Measurements from ENCODE around the gene ASAP3. TPM values are rescaled to one million over a fixed set of nuclear protein-coding genes. Genes with fewer than 3 reads are reported as not detected.

The ASAP3 gene
- 36.4 TPM for total RNA-seq (ENCODE audit: unreplicated experiment)
- long read RNA-seq, full-length matches to known transcripts: 1 of 5 reads
- long read RNA-seq, partial matches to known transcripts: 1 of 5 reads
- long read RNA-seq, other reads (novel, unspliced or antisense): 3 of 5 reads

DNA sequence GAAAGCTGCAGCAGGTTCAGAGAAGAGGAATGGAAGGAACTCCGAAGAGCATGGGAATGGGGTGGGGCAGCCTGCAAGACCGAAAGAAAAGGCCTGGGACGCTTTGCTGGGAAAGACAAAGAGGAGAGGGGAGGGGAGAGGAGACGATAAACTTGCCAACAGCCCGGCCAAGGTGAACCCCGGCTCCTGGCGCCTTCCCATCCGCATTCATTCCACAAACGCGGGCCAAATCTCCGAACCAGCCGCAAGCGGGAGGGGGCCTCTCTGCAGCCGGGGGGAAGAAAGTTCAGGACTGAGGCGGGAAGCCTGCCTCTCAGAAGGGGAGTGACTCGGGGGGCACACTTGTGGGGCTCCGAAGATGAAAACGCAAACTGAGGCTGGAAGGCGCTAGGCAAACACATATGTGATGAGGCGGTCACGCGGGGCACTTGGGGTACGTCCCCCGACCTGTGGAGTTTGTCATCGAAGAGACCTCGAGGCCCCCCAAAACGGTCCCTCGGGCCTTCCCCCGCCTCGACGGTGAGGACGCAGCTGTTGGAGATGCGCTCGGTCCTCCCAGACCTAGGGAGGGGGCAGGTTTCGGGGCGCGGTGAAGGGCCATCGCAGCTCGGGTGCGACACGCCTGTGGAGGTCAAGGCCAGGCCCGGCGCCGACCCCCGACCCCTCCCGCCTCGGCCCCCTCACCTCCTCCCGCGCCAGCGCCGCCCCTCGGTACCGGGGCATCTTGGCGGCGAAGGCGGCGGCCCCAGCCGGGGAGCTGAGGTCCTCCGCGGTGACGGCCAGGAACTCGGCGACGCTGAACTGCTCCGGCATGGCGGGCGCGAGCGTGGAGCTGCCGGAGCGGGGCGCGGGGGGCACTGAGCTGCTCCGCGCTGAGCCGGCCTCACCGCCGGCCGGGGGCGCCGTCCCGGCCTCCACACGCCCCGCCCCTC, at the start of gene ASAP3:
TSS of gene ASAP3 (minus strand) at position 859 of the 932 bp plus-strand sequence. CDS start at position 813, 46 bp downstream.
- Mint-ChIP-seq H3K4me1 (ENCODE audit: unreplicated experiment) (peaks cover 12% of the 10 kb centered on the region), H3K27me3 (ENCODE audit: unreplicated experiment) (peaks cover 5% of the 10 kb centered on the region), H3K4me3 (ENCODE audit: unreplicated experiment) (peak within 1 kb of the TSS; percentile 91), H3K9me3 (ENCODE audit: unreplicated experiment) (no peaks in the 10 kb centered on the region), H3K27ac (ENCODE audit: unreplicated experiment) (peak within 1 kb of the TSS; percentile 86), H3K36me3 (ENCODE audit: low read depth, unreplicated experiment) (no peaks in the 10 kb centered on the region)
- peak; percentile 38 for DNase-seq (ENCODE audit: low spot score)
- TF ChIP-seq, protein P1, sequence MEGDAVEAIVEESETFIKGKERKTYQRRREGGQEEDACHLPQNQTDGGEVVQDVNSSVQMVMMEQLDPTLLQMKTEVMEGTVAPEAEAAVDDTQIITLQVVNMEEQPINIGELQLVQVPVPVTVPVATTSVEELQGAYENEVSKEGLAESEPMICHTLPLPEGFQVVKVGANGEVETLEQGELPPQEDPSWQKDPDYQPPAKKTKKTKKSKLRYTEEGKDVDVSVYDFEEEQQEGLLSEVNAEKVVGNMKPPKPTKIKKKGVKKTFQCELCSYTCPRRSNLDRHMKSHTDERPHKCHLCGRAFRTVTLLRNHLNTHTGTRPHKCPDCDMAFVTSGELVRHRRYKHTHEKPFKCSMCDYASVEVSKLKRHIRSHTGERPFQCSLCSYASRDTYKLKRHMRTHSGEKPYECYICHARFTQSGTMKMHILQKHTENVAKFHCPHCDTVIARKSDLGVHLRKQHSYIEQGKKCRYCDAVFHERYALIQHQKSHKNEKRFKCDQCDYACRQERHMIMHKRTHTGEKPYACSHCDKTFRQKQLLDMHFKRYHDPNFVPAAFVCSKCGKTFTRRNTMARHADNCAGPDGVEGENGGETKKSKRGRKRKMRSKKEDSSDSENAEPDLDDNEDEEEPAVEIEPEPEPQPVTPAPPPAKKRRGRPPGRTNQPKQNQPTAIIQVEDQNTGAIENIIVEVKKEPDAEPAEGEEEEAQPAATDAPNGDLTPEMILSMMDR (IDR thresholded peaks at IDR 0.05; ENCODE audit: unreplicated experiment): peak; percentile 7

DNA sequence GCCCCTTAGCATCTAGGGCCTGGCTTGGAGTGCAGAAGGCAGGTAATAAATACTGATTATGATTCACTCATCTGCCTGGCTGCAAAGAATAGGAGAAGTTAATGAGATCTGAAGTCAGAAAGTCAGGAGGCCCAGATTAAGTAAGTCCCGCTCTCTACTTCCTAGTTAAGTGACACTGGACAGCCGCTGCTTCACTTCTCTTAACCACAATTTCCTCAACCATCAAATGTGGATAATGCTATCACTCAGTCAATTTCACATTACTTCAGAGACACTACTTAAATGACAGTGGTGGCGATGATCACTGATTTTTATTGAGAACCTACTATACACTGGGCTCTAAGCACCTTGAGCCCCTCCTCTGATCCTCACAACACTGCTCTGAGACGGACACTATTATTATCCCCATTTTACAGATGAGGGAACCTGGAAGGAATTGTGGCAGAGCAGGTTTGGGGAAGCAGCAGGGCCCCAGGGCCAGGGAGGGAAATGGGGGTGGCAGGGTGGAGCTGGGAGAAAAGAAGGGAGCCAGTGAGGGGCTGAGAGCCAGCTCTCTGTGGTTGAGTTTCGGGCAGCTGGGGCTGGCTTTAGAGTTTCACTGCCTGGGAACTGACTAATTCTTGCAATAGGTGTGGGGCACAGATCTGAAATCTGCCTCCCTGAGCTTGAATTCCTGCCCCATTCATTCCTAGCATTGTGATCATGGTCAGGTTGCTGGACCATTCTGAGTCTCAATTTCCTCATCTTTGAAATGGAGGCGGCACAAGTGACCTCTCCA, 49.5 kb upstream of the ASAP3 start:
- H3K4me1 Mint-ChIP-seq (ENCODE audit: unreplicated experiment): no peaks in the 10 kb centered on the region
- no peaks in the 10 kb centered on the region for H3K9me3 Mint-ChIP-seq (ENCODE audit: unreplicated experiment)
- no peak overlapping the region for H3K27ac Mint-ChIP-seq (ENCODE audit: unreplicated experiment)
- no peak for DNase-seq (ENCODE audit: low spot score)
- peaks cover 3% of the 10 kb centered on the region for H3K27me3 Mint-ChIP-seq (ENCODE audit: unreplicated experiment)
- no peaks in the 10 kb centered on the region for H3K36me3 Mint-ChIP-seq (ENCODE audit: low read depth, unreplicated experiment)
- no peak overlapping the region for H3K4me3 Mint-ChIP-seq (ENCODE audit: unreplicated experiment)
- TF ChIP-seq, protein P1 (IDR thresholded peaks at IDR 0.05; ENCODE audit: unreplicated experiment): no peak

DNA sequence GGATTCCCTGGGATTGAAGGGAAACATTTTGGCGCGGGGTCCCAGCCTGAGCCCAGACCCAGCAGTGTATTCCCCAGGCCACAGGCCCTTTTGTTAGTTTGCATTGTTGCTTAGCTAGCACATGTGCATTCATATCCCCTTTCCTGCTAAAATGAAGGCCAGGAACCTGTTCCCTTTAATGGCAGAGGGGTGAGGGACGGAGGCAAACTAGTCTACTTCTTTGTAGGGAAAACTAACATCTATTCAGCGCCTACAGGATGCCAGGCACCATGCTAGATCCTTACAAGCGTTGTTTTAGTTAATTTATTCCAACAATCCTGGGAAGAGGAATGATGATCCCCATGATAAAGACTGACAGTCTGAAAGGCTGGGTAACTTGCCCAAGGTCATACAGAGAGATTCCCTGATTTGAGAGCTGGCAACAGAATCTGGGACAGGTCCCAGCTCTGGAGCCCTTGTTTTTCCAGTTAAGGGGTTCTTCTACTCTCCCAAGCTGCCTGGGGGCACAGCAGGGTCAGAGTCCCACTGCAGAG, 47.6 kb upstream of the ASAP3 start:
- H3K36me3 Mint-ChIP-seq (ENCODE audit: low read depth, unreplicated experiment): no peaks in the 10 kb centered on the region
- no peak overlapping the region for H3K4me3 Mint-ChIP-seq (ENCODE audit: unreplicated experiment)
- TF ChIP-seq, protein P1 (IDR thresholded peaks at IDR 0.05; ENCODE audit: unreplicated experiment): no peak
- H3K27me3 Mint-ChIP-seq (ENCODE audit: unreplicated experiment): peaks cover 3% of the 10 kb centered on the region
- DNase-seq (ENCODE audit: low spot score): no peak
- H3K27ac Mint-ChIP-seq (ENCODE audit: unreplicated experiment): no peak overlapping the region
- no peaks in the 10 kb centered on the region for H3K9me3 Mint-ChIP-seq (ENCODE audit: unreplicated experiment)
- H3K4me1 Mint-ChIP-seq (ENCODE audit: unreplicated experiment): no peaks in the 10 kb centered on the region

DNA sequence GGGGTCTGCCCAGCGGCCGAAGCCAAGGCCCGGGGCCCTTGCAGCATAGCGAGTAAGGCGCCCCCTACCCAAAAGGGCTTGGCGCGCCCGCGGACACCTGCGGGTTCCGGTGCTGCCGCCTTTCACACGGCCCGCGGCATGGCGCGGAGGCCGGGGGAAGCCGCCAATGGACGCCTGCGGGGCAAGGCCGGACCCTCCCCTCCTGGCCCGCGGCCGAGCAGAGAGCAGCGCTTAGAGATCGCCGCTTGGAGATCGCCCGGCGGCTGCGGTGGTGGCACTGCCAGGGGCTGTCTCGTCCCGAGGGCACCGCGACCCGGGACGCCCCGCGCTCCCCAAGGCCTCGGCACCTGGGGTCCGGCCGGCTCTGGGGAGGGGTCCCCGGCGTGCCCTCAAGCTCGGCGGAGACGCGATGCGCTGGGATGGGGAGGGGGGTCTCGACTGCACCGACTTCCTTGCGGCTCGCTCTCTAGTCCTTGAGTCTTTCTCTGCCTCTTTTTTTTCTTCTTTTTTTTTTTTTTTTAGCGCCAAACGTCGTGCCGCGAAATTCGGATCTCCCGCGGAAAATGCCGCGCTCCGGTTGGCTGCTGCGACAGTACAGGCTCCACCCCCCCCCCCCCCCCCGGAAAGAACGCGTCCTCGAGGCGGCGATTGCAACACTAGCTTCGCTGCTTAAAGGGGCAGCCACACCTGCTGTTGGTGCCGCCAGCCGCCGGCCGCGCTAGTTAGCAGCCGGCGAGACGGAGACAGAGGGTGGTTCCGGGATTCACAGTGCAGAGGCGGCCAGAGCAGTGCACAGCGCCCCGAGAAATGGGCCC, 47.0 kb upstream of the ASAP3 start, which contains the start of gene E2F2:
TSS of gene E2F2 (minus strand) at position 487 of the 815 bp plus-strand sequence. CDS start at position 47, 440 bp downstream.
- H3K27me3 Mint-ChIP-seq (ENCODE audit: unreplicated experiment): peaks cover 6% of the 10 kb centered on the region

More for the DNA sequence above, 47.0 kb upstream of the ASAP3 start, which contains the start of gene E2F2:
- no peaks in the 10 kb centered on the region for H3K9me3 Mint-ChIP-seq (ENCODE audit: unreplicated experiment)
- TF ChIP-seq, protein P1 (IDR thresholded peaks at IDR 0.05; ENCODE audit: unreplicated experiment): no peak
- H3K27ac Mint-ChIP-seq (ENCODE audit: unreplicated experiment): no peak within 1 kb of the TSS
- H3K36me3 Mint-ChIP-seq (ENCODE audit: low read depth, unreplicated experiment): no peaks in the 10 kb centered on the region
- DNase-seq (ENCODE audit: low spot score): peak; percentile 62
- H3K4me3 Mint-ChIP-seq (ENCODE audit: unreplicated experiment): peak within 1 kb of the TSS; percentile 74
- H3K4me1 Mint-ChIP-seq (ENCODE audit: unreplicated experiment): peaks cover 3% of the 10 kb centered on the region

Data from endothelial cell (in vitro differentiated cells).